Renal cortical epithelial cell (primary cell): ENCODE measurements around the gene EHBP1. TPM values are rescaled to one million over a fixed set of nuclear protein-coding genes. Genes with fewer than 3 reads are reported as not detected.

Experiments
- DNase-seq: peaks from one replicate; pipeline ENCODE4 v3.0.0-alpha.2; 2011; ENCODE audit warnings: low read depth
- total RNA-seq: library from RNA; depleted of rRNA; stranded (reverse); fragments of >200 nt; gene quantifications from 2 replicates; pipeline ENCODE4 v1.2.3, GENCODE V29; 2014

Gene EHBP1
- total RNA-seq = 29.0 and 97.9 TPM in 2 replicates

DNA sequence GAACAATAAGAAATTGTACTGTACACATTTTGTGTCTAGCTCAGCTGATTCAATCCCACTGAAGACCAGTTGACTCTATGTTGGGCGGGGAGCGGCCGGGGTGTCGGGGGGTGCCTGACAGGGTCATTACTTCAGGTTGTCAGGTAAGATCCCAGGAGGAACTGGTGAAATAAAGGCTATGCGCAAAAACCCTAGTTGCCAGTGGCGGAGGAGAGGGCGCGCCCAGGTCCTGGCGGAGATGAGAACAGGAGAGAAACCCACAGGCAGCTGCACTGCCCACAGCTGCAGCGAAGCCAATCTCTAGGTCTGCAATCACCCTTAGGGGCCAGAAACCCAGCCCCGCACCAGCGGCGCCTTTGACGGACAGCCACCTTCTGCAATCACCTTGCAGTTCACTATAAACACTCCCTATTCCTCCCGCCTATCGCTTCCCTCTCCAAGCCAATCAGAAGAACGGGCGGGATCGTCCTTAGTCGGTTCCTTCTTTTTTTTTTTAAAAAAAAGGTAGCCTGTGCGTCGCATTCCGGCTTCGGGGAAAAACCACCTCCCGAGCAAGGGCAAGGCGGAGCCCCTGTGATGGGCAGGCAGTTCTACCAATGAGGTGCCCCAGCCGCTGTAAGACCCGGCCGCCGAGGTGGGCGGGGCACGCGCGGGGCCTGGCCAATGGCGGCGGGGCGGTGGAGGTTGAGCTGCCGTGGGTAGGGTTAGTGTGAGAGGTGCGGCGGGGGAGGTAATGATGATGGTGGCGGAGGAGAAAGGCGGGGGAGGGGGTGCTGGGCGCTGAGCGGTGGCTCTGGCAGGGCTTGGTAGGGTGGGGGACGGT is at the start of gene EHBP1:
Gene EHBP1 (plus strand): TSS at position 707 of the 823 bp plus-strand sequence. CDS start 1,479 bp downstream, outside the sequence.
- DNase-seq = peak; percentile 99

DNA sequence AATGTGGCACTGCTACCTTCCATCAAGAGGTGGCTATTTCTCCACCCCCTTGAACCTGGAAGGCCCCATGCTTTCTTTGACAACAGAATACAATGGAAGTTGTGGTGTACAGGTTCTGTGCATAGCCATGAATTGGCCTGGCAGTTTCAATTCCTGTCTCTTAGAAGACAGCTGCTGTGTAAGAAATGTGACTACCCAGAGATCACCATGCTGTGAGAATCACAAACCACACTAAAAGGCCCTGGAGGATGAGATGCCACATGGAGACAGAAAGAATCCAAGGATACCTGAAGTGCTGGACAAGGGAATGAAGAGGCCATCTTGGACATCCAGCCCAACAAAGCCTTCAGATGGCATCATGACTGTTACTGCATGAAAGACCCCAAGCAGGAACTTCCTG is 47.7 kb upstream of the EHBP1 start:
- DNase-seq = no peak

DNA sequence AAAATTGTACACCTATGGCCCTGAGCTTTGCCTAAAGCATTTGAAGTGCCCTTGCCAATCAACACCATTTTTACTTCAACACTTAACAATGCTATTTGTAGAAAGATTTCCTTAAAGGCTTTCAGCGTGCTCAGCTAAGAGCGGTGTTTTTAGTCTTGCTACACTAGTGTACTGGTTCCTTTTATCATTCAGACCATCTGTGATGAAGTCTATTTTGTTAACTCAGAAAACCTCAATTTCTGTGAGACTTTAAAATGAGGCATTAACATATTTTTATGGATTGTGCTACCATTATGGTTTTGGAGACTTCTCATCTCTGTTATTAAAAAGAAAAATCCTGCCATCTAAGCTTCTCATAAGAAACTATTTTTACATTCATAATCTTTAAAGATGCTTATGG is 46.6 kb upstream of the EHBP1 start:
- no peak for DNase-seq

DNA sequence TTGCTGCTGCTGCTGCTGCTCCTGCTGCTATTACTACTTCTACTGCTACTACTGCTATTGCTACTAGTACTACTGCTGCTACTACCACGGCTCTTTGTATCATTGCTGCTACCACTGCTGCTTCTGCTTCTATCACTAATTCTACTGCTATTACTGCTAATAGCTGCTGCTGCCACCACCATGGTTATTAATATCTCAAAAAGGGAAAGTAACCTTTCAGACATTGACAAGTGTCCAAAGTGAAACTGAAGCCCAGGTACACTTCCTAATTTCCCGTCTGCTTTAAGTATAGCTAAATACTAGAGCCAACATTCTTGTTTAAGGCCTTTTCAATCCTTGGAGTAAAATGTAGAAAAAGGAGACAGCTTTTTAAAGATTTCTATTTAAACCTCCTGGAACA is 45.4 kb upstream of the EHBP1 start:
- DNase-seq = no peak

DNA sequence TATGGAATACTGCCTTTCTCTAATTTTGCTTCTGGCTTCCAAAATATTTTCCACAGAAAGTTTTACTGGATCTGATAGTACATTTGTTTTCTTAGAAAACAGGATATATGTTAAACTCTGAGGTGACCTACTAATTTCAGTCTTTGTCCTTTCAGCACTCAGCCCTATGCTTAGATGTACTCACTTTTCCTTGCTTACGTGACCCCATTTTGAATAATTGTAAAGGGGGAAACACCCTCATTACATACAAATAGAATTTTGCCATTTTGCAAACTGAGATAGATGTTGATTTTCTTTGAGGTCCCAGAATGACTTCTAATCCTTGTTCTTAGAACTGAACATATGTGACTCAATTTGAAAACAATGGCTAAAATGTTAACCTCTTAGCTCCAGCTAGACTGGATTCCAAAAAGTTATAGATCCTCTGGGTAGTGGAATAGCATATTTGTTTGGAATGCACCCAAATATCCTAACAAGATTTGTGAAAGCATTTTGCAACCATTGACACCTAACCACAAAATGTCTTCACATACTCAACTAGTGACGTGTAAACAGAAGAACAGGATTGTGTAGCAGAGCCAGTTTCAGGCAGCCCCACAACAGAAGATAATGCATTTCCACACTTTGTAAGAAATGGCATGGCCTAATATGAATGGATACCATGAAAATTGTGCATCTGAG is 44.8 kb upstream of the EHBP1 start:
- DNase-seq = peak; percentile 82

DNA sequence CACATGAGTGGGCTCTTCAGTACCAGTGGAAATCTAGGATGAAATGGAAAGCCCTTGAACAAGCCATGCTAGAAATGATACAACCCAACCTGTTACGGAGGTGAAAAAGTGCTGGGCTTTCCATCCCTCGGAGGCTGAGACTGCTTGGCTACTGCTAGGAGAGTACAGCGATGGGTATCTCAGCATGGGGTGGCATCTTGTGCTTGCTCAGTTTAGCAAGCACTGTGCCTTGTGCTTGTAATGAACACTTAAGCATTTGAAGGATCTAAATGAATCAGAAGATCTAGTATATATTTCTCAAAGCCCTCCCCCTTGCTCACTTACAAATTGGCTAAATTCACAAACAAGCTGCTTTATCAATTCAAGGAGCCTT is 44.3 kb upstream of the EHBP1 start:
- DNase-seq = no peak

DNA sequence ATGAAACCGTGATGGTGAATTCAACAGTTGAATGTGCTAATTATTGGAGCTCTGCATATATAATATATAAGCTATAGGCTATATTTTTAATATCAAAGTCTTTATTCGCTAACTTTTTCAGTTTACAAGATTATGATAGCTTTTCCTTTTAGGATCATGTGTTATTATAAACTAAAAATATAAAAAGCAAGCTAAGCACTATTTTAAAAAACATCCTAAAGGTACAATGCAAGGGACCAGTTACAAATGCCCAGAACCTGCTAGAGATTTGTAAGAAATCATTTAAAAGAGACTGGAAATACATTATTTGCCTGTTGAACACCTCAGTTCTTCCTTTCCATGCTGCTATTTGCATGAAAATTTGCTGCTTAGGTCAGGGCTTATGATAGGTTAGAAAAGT is 43.4 kb upstream of the EHBP1 start:
- no peak for DNase-seq

DNA sequence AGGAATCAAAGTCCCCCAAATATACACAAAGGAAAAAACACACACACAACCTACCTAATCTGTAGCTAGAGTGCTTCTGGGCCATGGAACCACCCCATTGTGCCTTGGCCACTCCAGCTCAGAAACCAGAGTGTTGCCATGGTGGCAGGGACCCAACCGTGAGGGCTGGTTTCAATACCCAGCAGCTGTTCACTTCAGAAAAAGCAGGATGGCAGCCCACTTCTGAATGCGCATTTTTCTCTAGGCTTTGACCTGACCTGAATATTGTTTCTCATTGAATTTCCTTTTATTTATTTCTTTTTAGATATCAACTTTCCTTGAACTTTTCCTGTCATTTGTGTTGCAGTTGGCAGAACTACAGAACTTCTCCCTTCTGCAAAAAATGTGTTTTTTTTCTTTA is 43.0 kb upstream of the EHBP1 start:
- DNase-seq = no peak

DNA sequence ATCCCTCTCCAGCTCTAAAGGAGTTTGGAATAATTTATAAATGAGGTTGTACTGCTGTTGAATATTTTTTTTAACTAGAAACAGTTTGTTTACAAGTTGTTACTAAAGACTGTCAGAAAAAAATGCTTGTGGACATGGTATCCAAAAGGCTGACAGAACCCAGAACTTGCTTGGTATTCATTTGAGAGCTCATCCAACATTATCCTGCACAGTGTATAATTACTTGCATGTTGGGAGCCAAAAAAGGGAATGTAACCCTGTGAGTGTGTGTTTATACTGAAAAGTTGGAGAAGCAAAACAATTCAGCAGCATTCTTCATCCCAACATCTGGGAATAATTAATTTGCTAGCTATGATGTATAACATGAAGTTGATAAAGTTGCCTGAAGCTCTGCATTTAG is 42.1 kb upstream of the EHBP1 start:
- DNase-seq = no peak

DNA sequence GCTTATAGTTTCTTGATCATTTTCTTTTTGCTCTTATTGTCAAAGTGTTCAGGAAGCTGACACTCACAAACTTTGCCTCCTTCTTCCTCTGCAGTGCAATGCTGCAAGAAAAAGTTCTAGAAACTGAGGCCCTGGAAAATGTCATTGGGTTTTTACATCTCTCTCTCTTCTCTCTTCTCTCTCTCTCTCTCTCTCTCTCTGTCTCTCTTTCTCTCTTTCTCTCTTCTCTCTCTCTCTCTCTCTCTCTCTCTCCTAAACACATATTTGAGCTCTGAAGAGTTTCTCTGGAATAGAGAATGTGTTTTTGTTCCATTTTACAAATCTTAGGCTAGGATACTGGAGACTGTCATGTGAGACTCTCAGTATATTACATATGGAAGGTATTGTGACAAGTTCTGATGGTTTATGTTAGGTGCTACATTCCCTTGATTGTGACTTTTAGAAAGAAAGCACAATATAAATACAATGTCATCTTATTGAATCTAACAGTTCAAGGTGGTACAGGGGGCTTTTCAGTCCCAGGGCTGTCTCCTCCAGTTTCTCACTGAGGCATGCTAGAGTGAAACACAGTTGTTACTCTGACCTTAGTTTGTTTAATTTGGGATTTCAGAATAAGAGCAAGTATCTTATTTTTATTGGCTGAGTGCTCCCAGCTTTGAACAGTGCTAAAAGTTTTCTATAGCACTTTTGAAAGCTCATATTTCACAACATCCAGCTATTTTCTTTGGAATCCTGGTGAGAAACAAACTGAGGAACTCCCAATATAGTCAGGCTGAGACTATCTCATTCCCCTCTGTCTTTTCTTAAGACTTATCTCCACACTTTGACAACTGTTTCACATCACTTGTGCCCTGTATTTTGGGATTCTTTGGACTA is 41.4 kb upstream of the EHBP1 start:
- peak; percentile 36 for DNase-seq

DNA sequence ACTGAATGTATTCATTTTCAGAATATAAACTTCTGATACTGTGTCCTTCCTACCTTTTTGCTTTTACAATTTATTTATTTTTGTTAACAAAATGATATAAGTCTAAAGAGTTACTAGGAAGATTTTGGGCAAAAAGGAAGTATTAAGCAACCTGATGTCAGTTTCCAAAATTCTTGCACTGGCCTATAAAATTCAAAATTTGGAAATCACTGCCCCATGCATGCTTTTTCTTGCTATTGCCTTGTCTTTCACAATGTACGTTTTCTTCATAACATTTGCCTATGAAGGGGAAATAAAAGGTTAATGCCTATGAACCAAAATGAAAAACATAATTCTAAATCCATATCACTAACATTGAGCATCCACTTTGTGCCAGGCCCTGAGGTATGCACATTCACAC is 40.1 kb upstream of the EHBP1 start:
- no peak for DNase-seq

DNA sequence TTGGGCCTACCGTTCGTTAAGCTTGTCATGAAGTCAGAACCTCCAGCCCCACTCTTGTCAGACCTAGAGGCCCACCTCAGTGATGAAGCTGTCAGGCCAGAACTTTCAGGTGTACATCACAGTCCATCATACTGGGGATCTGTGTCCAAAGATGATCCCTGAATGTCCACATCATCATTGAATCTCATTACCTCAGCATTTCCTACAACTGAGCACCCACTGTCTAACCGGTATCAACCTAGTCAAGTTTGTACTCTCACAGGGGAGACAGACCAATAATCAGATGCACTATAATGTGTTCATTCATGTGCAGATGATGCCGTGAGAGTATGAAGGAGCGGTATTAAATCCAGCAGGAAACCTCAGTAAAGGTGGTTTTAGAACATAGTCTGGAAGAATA is 36.3 kb upstream of the EHBP1 start:
- DNase-seq = no peak

DNA sequence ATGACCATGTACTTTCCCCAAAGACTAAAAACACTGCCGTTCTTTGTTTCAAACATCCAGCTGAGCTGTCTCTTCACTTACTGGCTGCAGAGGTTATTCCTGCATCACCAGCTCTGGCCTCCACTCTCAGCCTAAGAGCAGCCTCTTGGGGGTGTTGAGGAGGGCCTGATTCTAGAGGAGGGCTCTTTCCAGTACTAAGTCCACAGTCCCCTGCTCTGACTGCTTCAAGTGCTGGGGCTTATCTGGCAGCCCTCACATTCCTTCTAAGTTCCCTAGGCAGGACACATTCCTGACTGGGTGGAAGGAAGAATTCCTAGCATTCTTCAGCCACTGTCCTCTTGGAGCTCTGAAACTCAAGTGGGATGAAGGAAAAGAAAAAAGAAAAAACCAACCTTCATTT is 32.9 kb upstream of the EHBP1 start:
- peak; percentile 89 for DNase-seq

DNA sequence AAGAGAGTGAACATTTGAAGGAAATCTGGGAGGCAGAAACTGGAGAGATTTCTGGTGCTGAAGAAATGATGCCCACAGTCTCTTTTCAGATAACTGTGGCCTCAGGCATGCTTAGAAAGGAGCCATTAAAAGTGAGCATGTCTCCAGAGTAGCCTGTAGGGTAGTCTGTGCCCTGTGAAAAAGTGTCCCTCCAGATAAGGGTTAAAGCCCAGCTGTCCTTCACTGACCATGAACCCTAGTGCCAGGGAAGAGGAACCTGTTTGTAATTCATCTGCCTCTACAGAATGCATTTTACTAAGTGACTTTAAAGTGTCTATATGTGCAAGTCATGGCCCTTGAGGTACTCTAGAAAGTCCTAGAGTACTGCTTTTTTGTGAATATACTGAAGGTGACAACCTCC is 30.5 kb upstream of the EHBP1 start:
- DNase-seq = no peak

DNA sequence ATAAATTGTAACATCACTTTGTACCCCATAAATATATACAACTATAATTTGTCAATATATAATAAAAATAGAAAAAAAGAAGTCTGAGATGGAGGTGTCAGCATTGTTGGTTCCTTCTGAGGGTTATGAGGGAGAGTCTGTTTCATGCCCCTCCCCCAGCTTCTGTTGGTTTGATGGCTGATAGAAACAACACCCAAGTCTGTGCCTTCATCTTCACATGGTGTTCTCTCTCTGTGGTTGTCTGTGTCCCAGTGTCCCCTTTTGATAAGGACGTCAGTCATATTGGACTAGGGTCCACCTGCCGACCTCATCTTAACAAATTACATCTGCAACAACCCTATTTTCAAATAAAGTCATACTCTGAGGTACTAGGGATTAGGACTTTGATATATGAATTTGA is 20.3 kb upstream of the EHBP1 start:
- DNase-seq = no peak

DNA sequence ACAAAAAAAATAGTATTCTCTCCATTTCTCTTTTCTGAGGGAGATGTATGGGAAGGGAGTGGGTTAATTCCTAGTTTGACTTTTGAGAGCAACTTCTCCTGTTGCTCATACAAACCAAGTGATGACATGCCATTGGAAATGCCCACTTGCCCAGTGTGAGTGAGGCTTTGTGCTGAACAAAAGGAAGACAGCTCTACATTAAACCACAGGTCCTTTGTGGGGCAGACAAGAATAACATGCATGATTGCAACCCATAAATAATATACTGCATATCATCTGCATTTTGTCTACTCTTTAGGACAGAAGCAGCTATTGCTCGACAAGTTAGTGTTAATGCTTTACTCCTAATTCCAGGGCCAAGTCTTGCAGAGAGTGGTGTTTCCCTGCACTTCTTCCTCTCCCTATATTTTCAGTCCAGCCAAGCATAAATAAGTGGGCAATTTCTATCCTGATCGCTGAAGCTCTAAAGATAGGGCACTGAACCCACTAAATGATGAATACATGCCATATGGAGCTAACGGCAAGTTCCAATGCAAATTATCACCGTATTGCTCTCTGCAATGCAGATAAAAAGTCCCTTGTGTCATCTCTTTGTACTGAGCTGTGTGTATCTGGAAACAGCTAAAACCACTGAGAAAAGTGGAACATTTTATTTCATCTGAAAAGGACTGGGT is 19.4 kb upstream of the EHBP1 start:
- no peak for DNase-seq

DNA sequence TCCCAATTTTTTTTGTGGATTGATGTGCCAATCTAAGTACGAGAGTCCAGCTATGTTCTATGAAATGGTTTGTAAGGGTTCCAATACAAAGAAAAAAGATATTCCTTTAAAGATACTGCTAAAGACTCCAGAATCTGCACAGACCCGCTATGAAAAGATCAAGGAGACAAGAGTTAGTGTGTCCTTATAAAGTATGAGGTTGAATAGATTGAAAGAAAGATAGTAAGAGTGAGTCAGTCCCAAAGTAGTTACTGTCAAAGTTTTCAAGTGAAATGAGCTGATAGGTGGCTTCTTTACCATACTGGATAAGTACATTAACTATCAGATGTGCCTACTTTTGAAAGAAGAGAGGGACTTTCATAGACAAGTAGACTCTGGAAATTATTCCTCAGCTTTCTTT is 17.9 kb upstream of the EHBP1 start:
- DNase-seq = no peak

DNA sequence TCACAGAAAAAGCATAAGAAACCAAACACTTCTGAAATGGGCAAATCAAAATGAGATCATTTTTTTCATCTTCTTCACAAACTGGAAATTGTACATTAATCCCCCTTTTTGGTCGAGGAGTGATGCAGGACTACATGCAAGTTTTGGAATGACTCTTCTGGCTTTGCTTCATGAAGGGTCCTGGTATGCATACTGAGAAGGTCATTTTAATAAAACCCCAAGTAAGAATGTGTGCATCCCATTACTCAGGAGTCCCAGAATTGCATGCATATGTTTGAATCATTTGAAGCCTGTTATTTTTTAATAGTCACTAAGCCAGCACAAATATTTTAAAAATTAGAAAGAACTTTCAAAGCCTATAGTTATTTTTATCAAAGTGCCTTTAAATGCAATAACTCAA is 16.7 kb upstream of the EHBP1 start:
- no peak for DNase-seq

DNA sequence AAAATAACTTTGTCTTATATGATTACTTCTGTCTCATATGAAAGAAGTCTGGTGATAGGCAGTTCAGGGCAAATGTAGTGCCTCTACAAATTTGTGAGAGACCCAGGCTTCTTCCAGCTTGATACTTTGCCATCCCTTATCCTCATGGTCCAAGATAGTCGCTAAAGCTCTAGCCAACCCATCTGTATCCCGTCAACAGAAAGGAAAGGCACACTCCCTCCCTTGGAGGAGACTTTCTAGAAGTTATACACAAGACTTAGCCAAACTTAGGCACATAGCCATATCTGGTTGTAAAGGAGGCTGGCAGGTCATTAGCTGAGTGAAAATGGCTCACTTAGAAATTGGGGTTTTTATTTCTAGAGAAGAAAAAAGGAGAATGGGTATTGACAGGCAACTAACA is 14.3 kb upstream of the EHBP1 start:
- no peak for DNase-seq

DNA sequence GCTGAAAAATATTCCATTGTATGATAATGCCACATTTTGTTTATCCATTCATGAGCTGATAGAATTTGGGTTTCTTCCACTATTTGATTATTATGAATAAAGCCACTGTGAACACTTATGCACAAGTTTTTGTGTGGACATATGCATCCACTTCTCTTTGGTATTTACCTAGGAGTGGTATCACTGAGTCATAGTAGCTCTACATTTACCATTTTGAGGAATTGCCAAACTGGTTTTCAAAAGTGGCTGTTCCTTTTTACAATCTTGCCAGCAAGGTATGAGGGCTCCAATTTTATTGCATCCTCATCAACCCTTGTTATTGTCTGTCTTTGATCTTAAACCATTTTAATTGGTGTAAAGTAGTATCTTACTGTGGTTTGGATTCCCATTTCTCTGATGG is 13.3 kb upstream of the EHBP1 start:
- DNase-seq = no peak

DNA sequence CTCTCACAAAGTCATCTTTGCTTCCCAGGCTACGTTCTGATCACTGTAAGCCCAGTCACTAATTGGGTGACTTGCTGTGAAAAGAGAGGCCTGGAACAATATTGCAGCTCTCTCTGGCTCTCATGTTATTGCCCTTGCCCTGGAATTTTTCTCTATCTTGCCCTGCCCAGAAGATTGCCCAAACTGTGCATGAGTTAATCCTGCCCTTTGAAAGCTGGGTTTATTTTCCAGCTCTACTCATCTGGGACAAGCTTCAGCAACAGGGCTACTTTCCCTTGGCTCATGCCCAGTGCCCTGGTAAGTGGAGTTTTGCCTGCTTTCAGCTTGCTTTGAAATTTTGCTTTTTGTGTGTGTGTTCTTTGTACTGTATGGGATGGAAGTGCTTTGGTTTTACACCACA is 6.9 kb upstream of the EHBP1 start:
- no peak for DNase-seq

DNA sequence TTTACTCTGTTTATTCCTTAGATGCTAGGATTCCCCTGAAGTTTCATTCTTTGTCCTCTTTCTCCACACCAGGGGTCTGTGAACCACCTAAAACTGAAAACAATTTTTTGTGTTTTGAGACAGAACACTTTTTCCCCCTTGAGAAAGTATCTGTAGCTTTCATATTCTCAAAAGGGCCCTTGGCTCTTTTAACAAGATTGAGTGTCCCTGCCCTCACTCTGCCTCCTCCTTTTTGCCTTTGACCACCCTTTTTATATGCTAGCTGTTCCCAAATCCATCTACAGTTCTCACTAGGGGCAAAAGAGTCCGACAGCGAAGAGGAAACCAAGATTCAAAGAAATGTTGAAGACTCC is 883 bp upstream of the EHBP1 start:
- no peak for DNase-seq
